HG02938 (cell line): ENCODE measurements around the gene RBFOX1.

Experiments
- ATAC-seq: cut with Tn5 transposase; IDR thresholded peaks from one replicate; pipeline ENCODE4 v1.9.1; 2021; ENCODE audit warnings: mild to moderate bottlenecking, moderate library complexity; ENCODE audit not compliant: unreplicated experiment

The RBFOX1 gene

GRCh38 chr16:7372095-7372494, 39.5 kb downstream of the RBFOX1 start:
- no peak for ATAC-seq

- ATAC-seq = no peak
Measured at GRCh38 chr16:7373776-7374175, 41.1 kb downstream of the RBFOX1 start.

GRCh38 chr16:7374614-7375174, 42.0 kb downstream of the RBFOX1 start:
- no peak for ATAC-seq

- ATAC-seq = no peak
Measured at GRCh38 chr16:7376227-7376626, 43.6 kb downstream of the RBFOX1 start.

- no peak for ATAC-seq
Measured at GRCh38 chr16:7377231-7377630, 44.6 kb downstream of the RBFOX1 start.

GRCh38 chr16:7378024-7378695, 45.5 kb downstream of the RBFOX1 start:
- ATAC-seq = no peak

- no peak for ATAC-seq
Measured at GRCh38 chr16:7380441-7380840, 47.8 kb downstream of the RBFOX1 start.

- no peak for ATAC-seq
Measured at GRCh38 chr16:7380911-7381310, 48.3 kb downstream of the RBFOX1 start.

GRCh38 chr16:7381671-7382070, 49.0 kb downstream of the RBFOX1 start:
- ATAC-seq = no peak

- no peak for ATAC-seq
Measured at GRCh38 chr16:7382521-7382920, 49.9 kb downstream of the RBFOX1 start.

- ATAC-seq = no peak
Measured at GRCh38 chr16:7390974-7391373, 58.3 kb downstream of the RBFOX1 start.

- ATAC-seq = no peak
Measured at GRCh38 chr16:7391694-7392093, 59.0 kb downstream of the RBFOX1 start.

- no peak for ATAC-seq
Measured at GRCh38 chr16:7392206-7392605, 59.6 kb downstream of the RBFOX1 start.

- no peak for ATAC-seq
Measured at GRCh38 chr16:7393680-7394079, 61.0 kb downstream of the RBFOX1 start.

GRCh38 chr16:7394720-7395336, 62.2 kb downstream of the RBFOX1 start:
- ATAC-seq = no peak

GRCh38 chr16:7397901-7398300, 65.3 kb downstream of the RBFOX1 start:
- no peak for ATAC-seq

GRCh38 chr16:7398536-7398935, 65.9 kb downstream of the RBFOX1 start:
- no peak for ATAC-seq

- ATAC-seq = no peak
Measured at GRCh38 chr16:7399296-7399695, 66.7 kb downstream of the RBFOX1 start.

GRCh38 chr16:7400117-7400890, 67.7 kb downstream of the RBFOX1 start:
- ATAC-seq = no peak

- no peak for ATAC-seq
Measured at GRCh38 chr16:7404217-7404616, 71.6 kb downstream of the RBFOX1 start.

- no peak for ATAC-seq
Measured at GRCh38 chr16:7405166-7405565, 72.5 kb downstream of the RBFOX1 start.
